Prostate gland (tissue), 2 donors: ENCODE results near the gene FAM72B.
"Not testable (repeated sequence)": the region's sequence is repeated elsewhere in the genome, so short reads cannot be mapped to it uniquely, and the experiment has no call there.

Source experiments
- CTCF ChIP-seq, 4 experiments: fragments of 200-600 bp in 2 of 4; fragments of 450-650 bp in 2 of 4; sonication (generic) in 2 of 4; IDR thresholded peaks; 1 replicate in 3 of 4; 2 replicates in 1 of 4; pipeline ENCODE4 v1.5.1; 2016 to 2019; ENCODE audit warnings: antibody characterized with exemption in 4 of 4, mild to moderate bottlenecking in 2 of 4, moderate library complexity in 2 of 4
- POLR2A ChIP-seq: fragments of 450-650 bp; IDR thresholded peaks from one replicate; pipeline ENCODE4 v1.6.1; 2016; ENCODE audit warnings: antibody characterized with exemption, mild to moderate bottlenecking
- POLR2AphosphoS5 ChIP-seq: sonication (generic); formaldehyde crosslinking; IDR thresholded peaks from one replicate; pipeline ENCODE4 v1.6.1; 2017; ENCODE audit warnings: antibody characterized with exemption

- not testable (repeated sequence) for TF ChIP-seq CTCF (IDR thresholded peaks at IDR 0.05); POLR2AphosphoS5; POLR2A
Observed at GRCh38 chr1:121165296-121165695, 18.8 kb downstream of the FAM72B start.
